GM19397 (cell line): ENCODE results near the gene ASRGL1.

Experiments
- ATAC-seq: cut with Tn5 transposase; IDR thresholded peaks from one replicate; pipeline ENCODE4 v1.9.1; 2021; ENCODE audit warnings: mild to moderate bottlenecking, moderate library complexity; ENCODE audit not compliant: unreplicated experiment

Gene ASRGL1

GRCh38 chr11:62439785-62440602 is 102.7 kb downstream of the ASRGL1 start:
- no peak for ATAC-seq
